Neural progenitor cell (in vitro differentiated cells): ENCODE data around the gene CD99L2. TPM values are rescaled to one million over a fixed set of nuclear protein-coding genes. Genes with fewer than 3 reads are reported as not detected.

Source experiments
- DNase-seq: peaks from one replicate; pipeline ENCODE4 v3.0.0-alpha.2; 2016; ENCODE audit warnings: low spot score
- H2AFZ ChIP-seq: fragments of 200-600 bp; sonication (generic); replicated peaks from 2 replicates; pipeline ENCODE4 v1.6.1; 2016; ENCODE audit warnings: antibody characterized with exemption
- H3F3A ChIP-seq: fragments of 200-600 bp; sonication (generic); 2 replicates; pipeline ENCODE4 v1.6.1; 2016; ENCODE audit warnings: antibody characterized with exemption, low read depth
- H3K27ac ChIP-seq: fragments of 200-600 bp; sonication (generic); 2 replicates; pipeline ENCODE4 v1.5.1; 2016; ENCODE audit warnings: mild to moderate bottlenecking
- H3K27me3 ChIP-seq: fragments of 200-600 bp; sonication (generic); 2 replicates; pipeline ENCODE4 v1.6.1; 2016; ENCODE audit warnings: mild to moderate bottlenecking, moderate library complexity
- H3K36me3 ChIP-seq: fragments of 200-600 bp; sonication (generic); 2 replicates; pipeline ENCODE4 v1.5.1; 2016
- H3K4me1 ChIP-seq: fragments of 200-600 bp; sonication (generic); 2 replicates; pipeline ENCODE4 v1.6.1; 2016; ENCODE audit warnings: mixed run types
- H3K4me2 ChIP-seq: fragments of 200-600 bp; sonication (generic); 2 replicates; pipeline ENCODE4 v1.6.1; 2016
- H3K4me3 ChIP-seq: fragments of 200-600 bp; sonication (generic); 2 replicates; pipeline ENCODE4 v1.5.1; 2016
- H3K79me2 ChIP-seq: fragments of 200-600 bp; sonication (generic); 2 replicates; pipeline ENCODE4 v1.6.1; 2016; ENCODE audit warnings: low read depth
- H3K9ac ChIP-seq: fragments of 200-600 bp; sonication (generic); 2 replicates; pipeline ENCODE4 v1.6.1; 2016
- H3K9me3 ChIP-seq: fragments of 200-600 bp; sonication (generic); 2 replicates; pipeline ENCODE4 v1.5.1; 2016; ENCODE audit warnings: low read depth
- H4K20me1 ChIP-seq: fragments of 200-600 bp; sonication (generic); 2 replicates; pipeline ENCODE4 v1.6.1; 2016; ENCODE audit warnings: low read depth
- H3K27ac Mint-ChIP-seq: 3 replicates; pipeline ENCODE4 v1.8.0; 2021; ENCODE audit warnings: mixed read lengths
- H3K27me3 Mint-ChIP-seq: 2 replicates; pipeline ENCODE4 v1.8.0; 2022; ENCODE audit warnings: low read depth, mild to moderate bottlenecking, inconsistent platforms, moderate library complexity, mixed read lengths; ENCODE audit not compliant: insufficient read depth
- H3K36me3 Mint-ChIP-seq: 3 replicates; pipeline ENCODE4 v1.8.0; 2021; ENCODE audit warnings: mixed read lengths
- H3K4me1 Mint-ChIP-seq: 3 replicates; pipeline ENCODE4 v1.8.0; 2021; ENCODE audit warnings: mixed read lengths
- H3K4me3 Mint-ChIP-seq: 3 replicates; pipeline ENCODE4 v1.8.0; 2021; ENCODE audit warnings: mild to moderate bottlenecking, moderate library complexity, mixed read lengths
- H3K9me3 Mint-ChIP-seq: 3 replicates; pipeline ENCODE4 v1.8.0; 2020; ENCODE audit warnings: mixed read lengths
- EZH2 ChIP-seq: fragments of 200-600 bp; sonication (generic); IDR thresholded peaks from 2 replicates; pipeline ENCODE4 v1.6.1; 2017; ENCODE audit warnings: antibody characterized with exemption, mild to moderate bottlenecking, moderate library complexity
- EZH2phosphoT487 ChIP-seq: fragments of 200-600 bp; sonication (generic); IDR thresholded peaks from 2 replicates; pipeline ENCODE4 v1.6.1; 2017; ENCODE audit warnings: antibody characterized with exemption
- total RNA-seq: library from RNA; depleted of rRNA; stranded (reverse); fragments of >200 nt; gene quantifications from 2 replicates; pipeline ENCODE4 v1.2.3, GENCODE V29; 2015; ENCODE audit warnings: low replicate concordance
- TF ChIP-seq, protein P1 (sequence below): fragments of 200-600 bp; sonication (generic); IDR thresholded peaks from 2 replicates; pipeline ENCODE4 v1.5.1; 2017; ENCODE audit warnings: antibody characterized with exemption, mild to moderate bottlenecking

Gene CD99L2
- total RNA-seq, 1 donor from 2014 or later = 24.7 TPM

DNA sequence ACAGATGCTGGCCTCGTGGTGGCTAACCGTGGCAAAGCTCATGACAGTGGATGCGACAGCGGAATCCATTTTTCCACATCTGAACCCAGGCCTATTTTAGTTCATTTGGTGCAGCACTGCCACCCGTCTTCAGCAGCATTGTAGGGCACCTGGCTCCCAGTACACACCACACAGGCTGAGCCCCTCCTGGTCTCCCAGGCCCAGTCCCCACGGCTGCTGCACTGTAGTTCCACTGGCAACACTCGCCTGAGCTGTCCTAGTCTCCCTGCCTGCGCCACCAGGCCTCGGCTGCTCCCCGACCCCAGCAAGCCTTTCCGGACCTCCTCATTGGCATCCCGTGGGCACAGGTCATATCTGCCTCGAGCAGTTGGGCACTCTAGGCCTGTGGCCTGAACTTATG lies 129.1 kb downstream of the CD99L2 start:
- Histone ChIP-seq H3K9me3 (no peaks in the 10 kb centered on the region), H3K79me2 (no peaks in the 10 kb centered on the region), H3K4me3 (no peak overlapping the region), H3K27me3 (no peaks in the 10 kb centered on the region), H3K4me1 (no peaks in the 10 kb centered on the region), H2AFZ (no peak overlapping the region), H3F3A (no peaks in the 10 kb centered on the region), H3K27ac (no peak overlapping the region), H4K20me1 (no peaks in the 10 kb centered on the region), H3K9ac (no peak overlapping the region), H3K36me3 (no peaks in the 10 kb centered on the region), H3K4me2 (no peak overlapping the region)
- TF ChIP-seq EZH2phosphoT487 = no peak
- TF ChIP-seq, protein P1, sequence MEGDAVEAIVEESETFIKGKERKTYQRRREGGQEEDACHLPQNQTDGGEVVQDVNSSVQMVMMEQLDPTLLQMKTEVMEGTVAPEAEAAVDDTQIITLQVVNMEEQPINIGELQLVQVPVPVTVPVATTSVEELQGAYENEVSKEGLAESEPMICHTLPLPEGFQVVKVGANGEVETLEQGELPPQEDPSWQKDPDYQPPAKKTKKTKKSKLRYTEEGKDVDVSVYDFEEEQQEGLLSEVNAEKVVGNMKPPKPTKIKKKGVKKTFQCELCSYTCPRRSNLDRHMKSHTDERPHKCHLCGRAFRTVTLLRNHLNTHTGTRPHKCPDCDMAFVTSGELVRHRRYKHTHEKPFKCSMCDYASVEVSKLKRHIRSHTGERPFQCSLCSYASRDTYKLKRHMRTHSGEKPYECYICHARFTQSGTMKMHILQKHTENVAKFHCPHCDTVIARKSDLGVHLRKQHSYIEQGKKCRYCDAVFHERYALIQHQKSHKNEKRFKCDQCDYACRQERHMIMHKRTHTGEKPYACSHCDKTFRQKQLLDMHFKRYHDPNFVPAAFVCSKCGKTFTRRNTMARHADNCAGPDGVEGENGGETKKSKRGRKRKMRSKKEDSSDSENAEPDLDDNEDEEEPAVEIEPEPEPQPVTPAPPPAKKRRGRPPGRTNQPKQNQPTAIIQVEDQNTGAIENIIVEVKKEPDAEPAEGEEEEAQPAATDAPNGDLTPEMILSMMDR = no peak
- TF ChIP-seq EZH2 = no peak
- peaks cover 3% of the 10 kb centered on the region for H3K36me3 Mint-ChIP-seq
- H3K4me3 Mint-ChIP-seq = no peak overlapping the region
- no peak for DNase-seq
- no peaks in the 10 kb centered on the region for H3K27me3 Mint-ChIP-seq
- H3K9me3 Mint-ChIP-seq = peaks cover 2% of the 10 kb centered on the region
- H3K4me1 Mint-ChIP-seq = no peaks in the 10 kb centered on the region
- no peak overlapping the region for H3K27ac Mint-ChIP-seq

DNA sequence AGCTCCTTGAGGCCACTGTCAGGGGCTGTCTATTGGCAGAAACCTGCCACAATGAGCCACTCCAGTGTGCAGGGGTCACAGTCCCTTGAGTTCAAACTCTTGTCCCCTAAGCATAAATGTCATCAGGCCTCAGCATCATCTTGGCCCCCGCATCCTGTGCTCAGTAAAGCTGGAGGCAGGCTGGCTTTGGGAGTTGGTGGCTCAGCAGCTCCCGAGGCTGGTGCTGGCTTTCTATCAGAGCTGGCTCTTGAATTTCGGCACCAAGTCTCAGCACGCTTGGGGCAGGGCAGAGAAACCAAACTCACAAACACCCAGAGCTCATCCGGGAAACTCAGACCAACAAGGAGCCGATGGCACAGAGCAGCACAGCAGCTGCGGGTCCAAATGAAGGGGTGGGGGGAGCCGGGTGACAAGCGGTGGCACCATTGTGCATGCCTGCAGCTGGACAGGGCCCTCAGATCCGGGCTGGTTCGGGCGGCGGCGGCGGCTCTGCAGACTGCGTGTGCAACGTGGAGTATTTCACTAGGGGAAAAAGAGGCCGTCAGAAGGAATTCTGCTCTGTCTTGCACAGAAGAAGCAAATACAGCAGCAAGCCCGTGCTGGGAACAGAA lies 129.8 kb downstream of the CD99L2 start:
- H3K4me2 ChIP-seq = no peak overlapping the region
- no peaks in the 10 kb centered on the region for H3F3A ChIP-seq
- H3K9ac ChIP-seq = no peak overlapping the region
- no peaks in the 10 kb centered on the region for H4K20me1 ChIP-seq
- no peak overlapping the region for H3K4me3 ChIP-seq
- H3K36me3 ChIP-seq = no peaks in the 10 kb centered on the region
- Mint-ChIP-seq H3K36me3 (peaks cover 3% of the 10 kb centered on the region), H3K4me3 (no peak overlapping the region), H3K27me3 (no peaks in the 10 kb centered on the region), H3K27ac (no peak overlapping the region), H3K9me3 (peaks cover 2% of the 10 kb centered on the region), H3K4me1 (peaks cover 5% of the 10 kb centered on the region)
- no peak overlapping the region for H3K27ac ChIP-seq
- DNase-seq = no peak
- no peak for TF ChIP-seq EZH2phosphoT487
- TF ChIP-seq, protein P1 = no peak
- TF ChIP-seq EZH2 = no peak
- H3K27me3 ChIP-seq = no peaks in the 10 kb centered on the region
- no peaks in the 10 kb centered on the region for H3K9me3 ChIP-seq
- no peak overlapping the region for H2AFZ ChIP-seq
- no peaks in the 10 kb centered on the region for H3K79me2 ChIP-seq
- H3K4me1 ChIP-seq = peaks cover 4% of the 10 kb centered on the region

DNA sequence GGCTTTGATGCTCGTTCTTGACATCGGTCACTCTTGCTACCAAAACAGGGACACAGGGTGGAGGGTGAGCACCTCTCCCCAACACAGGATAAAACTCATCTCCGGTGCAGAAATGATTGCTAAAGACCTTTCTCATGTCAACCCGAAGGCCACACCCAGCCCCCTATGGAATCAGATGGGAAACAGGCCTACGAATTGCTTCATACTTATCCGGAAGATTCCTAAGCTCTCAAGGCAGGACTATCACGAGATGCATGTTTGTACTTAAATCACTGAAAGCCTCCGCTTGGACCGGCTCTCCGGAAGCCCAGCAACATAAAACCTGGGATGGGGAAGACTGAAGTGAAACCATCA lies 130.4 kb downstream of the CD99L2 start:
- H3K79me2 ChIP-seq = no peaks in the 10 kb centered on the region
- no peak overlapping the region for H3K9ac ChIP-seq
- no peaks in the 10 kb centered on the region for H3K9me3 ChIP-seq
- Mint-ChIP-seq H3K4me1 (peaks cover 8% of the 10 kb centered on the region), H3K27ac (no peak overlapping the region), H3K27me3 (no peaks in the 10 kb centered on the region), H3K4me3 (no peak overlapping the region), H3K36me3 (peaks cover 3% of the 10 kb centered on the region), H3K9me3 (peaks cover 2% of the 10 kb centered on the region)
- H3K4me1 ChIP-seq = peaks cover 4% of the 10 kb centered on the region
- TF ChIP-seq EZH2phosphoT487 (no peak), EZH2 (no peak)
- TF ChIP-seq, protein P1 = no peak
- H3K27ac ChIP-seq = no peak overlapping the region
- H3K27me3 ChIP-seq = no peaks in the 10 kb centered on the region
- H3F3A ChIP-seq = no peaks in the 10 kb centered on the region
- no peaks in the 10 kb centered on the region for H3K36me3 ChIP-seq
- no peak overlapping the region for H3K4me2 ChIP-seq
- DNase-seq = no peak
- H3K4me3 ChIP-seq = no peak overlapping the region
- no peak overlapping the region for H2AFZ ChIP-seq
- no peaks in the 10 kb centered on the region for H4K20me1 ChIP-seq
